OCI-M2 (cell line): ENCODE measurements around the gene MARCHF6.
"Not testable (repeated sequence)": the region's sequence is repeated elsewhere in the genome, so short reads cannot be mapped to it uniquely, and the experiment has no call there.

Source experiments
- DNase-seq: peaks from one replicate; lab custom pipeline; 2025; ENCODE audit not compliant: unreplicated experiment; lab: John Stamatoyannopoulos, UW

The MARCHF6 gene

GRCh38 chr5:10348258-10348657 lies 5.2 kb upstream of the MARCHF6 start:
- no peak for DNase-seq

- DNase-seq: no peak
These were observed 2.1 kb upstream of the MARCHF6 start for GRCh38 chr5:10351199-10351905.

GRCh38 chr5:10351919-10352318 lies 1.6 kb upstream of the MARCHF6 start:
- DNase-seq: no peak

- DNase-seq: peak; percentile 34
These were observed 860 bp upstream of the MARCHF6 start for GRCh38 chr5:10352430-10353240.

GRCh38 chr5:10354048-10354872 lies 765 bp downstream of the MARCHF6 start:
- DNase-seq: no peak

GRCh38 chr5:10355071-10355889 lies 1.8 kb downstream of the MARCHF6 start:
- no peak for DNase-seq

GRCh38 chr5:10358999-10359398 lies 5.5 kb downstream of the MARCHF6 start:
- no peak for DNase-seq

- no peak for DNase-seq
These were observed 7.2 kb downstream of the MARCHF6 start for GRCh38 chr5:10360686-10361085.

GRCh38 chr5:10363519-10364185 lies 10.2 kb downstream of the MARCHF6 start:
- no peak for DNase-seq

GRCh38 chr5:10364186-10364689 lies 10.7 kb downstream of the MARCHF6 start:
- no peak for DNase-seq

GRCh38 chr5:10365782-10366181 lies 12.3 kb downstream of the MARCHF6 start:
- no peak for DNase-seq

- no peak for DNase-seq
These were observed 13.1 kb downstream of the MARCHF6 start for GRCh38 chr5:10366310-10367272.

GRCh38 chr5:10367579-10367978 lies 14.1 kb downstream of the MARCHF6 start:
- no peak for DNase-seq

GRCh38 chr5:10370931-10371330 lies 17.4 kb downstream of the MARCHF6 start:
- DNase-seq: no peak

- not testable (repeated sequence) for DNase-seq
These were observed 17.9 kb downstream of the MARCHF6 start for GRCh38 chr5:10371369-10371768.

GRCh38 chr5:10372726-10373709 lies 19.5 kb downstream of the MARCHF6 start:
- no peak for DNase-seq
